Nephron progenitor cell (in vitro differentiated cells): ENCODE measurements around the gene EBF4.
A peak's percentile ranks its signal among the peaks of the same experiment; 100 is the strongest.

Source experiments
- DNase-seq: peaks from one replicate; pipeline ENCODE4 v3.0.0; 2021
- H3K27ac Mint-ChIP-seq: 2 replicates; pipeline ENCODE4 v1.8.0; 2021; ENCODE audit warnings: mild to moderate bottlenecking, moderate library complexity, mixed read lengths
- H3K27me3 Mint-ChIP-seq: 2 replicates; pipeline ENCODE4 v1.8.0; 2021; ENCODE audit warnings: mild to moderate bottlenecking, low read depth, mixed read lengths; ENCODE audit not compliant: poor library complexity
- H3K36me3 Mint-ChIP-seq: 2 replicates; pipeline ENCODE4 v1.8.0; 2021; ENCODE audit warnings: low read depth, mixed read lengths
- H3K4me1 Mint-ChIP-seq: 2 replicates; pipeline ENCODE4 v1.8.0; 2021; ENCODE audit warnings: mixed read lengths
- H3K4me3 Mint-ChIP-seq: 2 replicates; pipeline ENCODE4 v1.8.0; 2021; ENCODE audit warnings: mild to moderate bottlenecking, moderate library complexity, mixed read lengths
- H3K9me3 Mint-ChIP-seq: 2 replicates; pipeline ENCODE4 v1.8.0; 2021; ENCODE audit warnings: mild to moderate bottlenecking, moderate library complexity, mixed read lengths
- TF ChIP-seq, protein P1 (sequence below): fragments of 200-600 bp; sonication (generic); IDR thresholded peaks from 2 replicates; pipeline ENCODE4 v1.5.0; 2021; ENCODE audit warnings: antibody characterized with exemption

EBF4 gene

DNA sequence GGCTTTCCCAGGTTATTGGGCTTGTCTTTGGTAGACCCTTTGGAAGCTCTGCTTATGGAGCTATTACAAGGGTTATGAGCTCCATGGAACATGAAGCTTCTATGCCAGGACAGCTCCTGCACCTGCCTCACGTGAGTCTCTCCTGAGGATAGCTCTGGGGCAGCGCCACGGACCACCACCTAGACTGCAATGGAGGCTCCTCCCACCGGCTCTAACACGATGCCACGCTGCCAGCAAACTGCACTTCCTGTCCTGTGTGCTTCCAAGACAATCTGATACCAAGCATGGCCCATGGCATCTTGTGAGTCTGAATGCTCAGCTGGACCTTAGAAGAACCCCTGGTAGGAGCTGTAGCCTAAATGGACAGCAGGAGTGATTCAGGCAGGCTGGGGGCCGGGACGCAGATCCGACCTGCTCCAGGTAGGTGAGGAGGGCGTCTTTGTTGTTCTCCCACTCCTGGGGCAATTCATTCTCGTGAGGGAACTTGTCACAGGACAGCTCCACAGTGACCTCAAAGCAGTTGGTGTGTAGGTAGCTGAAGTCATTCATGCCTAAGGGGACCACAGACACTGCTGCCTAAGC is 102.4 kb downstream of the EBF4 start:
- peaks cover 4% of the 10 kb centered on the region for H3K9me3 Mint-ChIP-seq

DNA sequence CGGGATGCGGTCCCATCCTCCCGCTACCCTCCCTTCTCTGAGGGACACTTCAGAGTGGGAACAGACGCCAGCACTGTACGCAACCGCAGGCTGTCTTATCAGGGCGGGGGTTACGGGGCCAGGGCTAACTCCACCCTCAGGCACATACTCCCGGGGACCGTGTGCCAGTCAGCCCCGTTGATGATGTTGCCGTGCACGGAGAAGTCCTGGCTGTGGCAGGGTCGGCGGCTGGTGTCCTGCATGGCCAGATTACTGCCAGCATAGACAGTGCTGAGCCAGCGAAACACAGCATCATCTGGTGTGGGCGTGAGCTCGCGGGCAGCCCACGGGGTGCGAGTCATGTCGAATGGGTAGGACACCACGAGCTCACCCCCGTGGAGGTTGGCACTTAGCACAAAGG is 102.9 kb downstream of the EBF4 start:
- TF ChIP-seq, protein P1, sequence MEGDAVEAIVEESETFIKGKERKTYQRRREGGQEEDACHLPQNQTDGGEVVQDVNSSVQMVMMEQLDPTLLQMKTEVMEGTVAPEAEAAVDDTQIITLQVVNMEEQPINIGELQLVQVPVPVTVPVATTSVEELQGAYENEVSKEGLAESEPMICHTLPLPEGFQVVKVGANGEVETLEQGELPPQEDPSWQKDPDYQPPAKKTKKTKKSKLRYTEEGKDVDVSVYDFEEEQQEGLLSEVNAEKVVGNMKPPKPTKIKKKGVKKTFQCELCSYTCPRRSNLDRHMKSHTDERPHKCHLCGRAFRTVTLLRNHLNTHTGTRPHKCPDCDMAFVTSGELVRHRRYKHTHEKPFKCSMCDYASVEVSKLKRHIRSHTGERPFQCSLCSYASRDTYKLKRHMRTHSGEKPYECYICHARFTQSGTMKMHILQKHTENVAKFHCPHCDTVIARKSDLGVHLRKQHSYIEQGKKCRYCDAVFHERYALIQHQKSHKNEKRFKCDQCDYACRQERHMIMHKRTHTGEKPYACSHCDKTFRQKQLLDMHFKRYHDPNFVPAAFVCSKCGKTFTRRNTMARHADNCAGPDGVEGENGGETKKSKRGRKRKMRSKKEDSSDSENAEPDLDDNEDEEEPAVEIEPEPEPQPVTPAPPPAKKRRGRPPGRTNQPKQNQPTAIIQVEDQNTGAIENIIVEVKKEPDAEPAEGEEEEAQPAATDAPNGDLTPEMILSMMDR, result no peak
- Mint-ChIP-seq H3K27me3 (no peaks in the 10 kb centered on the region), H3K4me1 (peaks cover 29% of the 10 kb centered on the region), H3K36me3 (peaks cover 58% of the 10 kb centered on the region), H3K4me3 (no peak overlapping the region), H3K27ac (no peak overlapping the region), H3K9me3 (peaks cover under 1% of the 10 kb centered on the region)
- DNase-seq, result no peak

More for the DNA sequence above, 102.4 kb downstream of the EBF4 start:
- Mint-ChIP-seq H3K4me1 (peaks cover 27% of the 10 kb centered on the region), H3K27me3 (no peaks in the 10 kb centered on the region), H3K4me3 (no peak overlapping the region), H3K36me3 (peaks cover 58% of the 10 kb centered on the region), H3K27ac (peak overlapping the region; percentile 94)
- TF ChIP-seq, protein P1, result no peak
- DNase-seq, result no peak

- Mint-ChIP-seq H3K27me3 (no peaks in the 10 kb centered on the region), H3K36me3 (peaks cover 54% of the 10 kb centered on the region), H3K4me1 (peaks cover 35% of the 10 kb centered on the region), H3K4me3 (no peak overlapping the region), H3K27ac (no peak overlapping the region), H3K9me3 (no peaks in the 10 kb centered on the region)
- TF ChIP-seq, protein P1, result no peak
- no peak for DNase-seq
These were observed 103.6 kb downstream of the EBF4 start for GRCh38 chr20:2796011-2796660.

GRCh38 chr20:2797136-2797983 is 104.8 kb downstream of the EBF4 start:
- H3K4me3 Mint-ChIP-seq, result peak overlapping the region; percentile 68
- no peak overlapping the region for H3K27ac Mint-ChIP-seq
- no peaks in the 10 kb centered on the region for H3K9me3 Mint-ChIP-seq
- TF ChIP-seq, protein P1, result no peak
- peaks cover 9% of the 10 kb centered on the region for H3K27me3 Mint-ChIP-seq
- peaks cover 51% of the 10 kb centered on the region for H3K36me3 Mint-ChIP-seq
- DNase-seq, result no peak
- peaks cover 43% of the 10 kb centered on the region for H3K4me1 Mint-ChIP-seq

DNA sequence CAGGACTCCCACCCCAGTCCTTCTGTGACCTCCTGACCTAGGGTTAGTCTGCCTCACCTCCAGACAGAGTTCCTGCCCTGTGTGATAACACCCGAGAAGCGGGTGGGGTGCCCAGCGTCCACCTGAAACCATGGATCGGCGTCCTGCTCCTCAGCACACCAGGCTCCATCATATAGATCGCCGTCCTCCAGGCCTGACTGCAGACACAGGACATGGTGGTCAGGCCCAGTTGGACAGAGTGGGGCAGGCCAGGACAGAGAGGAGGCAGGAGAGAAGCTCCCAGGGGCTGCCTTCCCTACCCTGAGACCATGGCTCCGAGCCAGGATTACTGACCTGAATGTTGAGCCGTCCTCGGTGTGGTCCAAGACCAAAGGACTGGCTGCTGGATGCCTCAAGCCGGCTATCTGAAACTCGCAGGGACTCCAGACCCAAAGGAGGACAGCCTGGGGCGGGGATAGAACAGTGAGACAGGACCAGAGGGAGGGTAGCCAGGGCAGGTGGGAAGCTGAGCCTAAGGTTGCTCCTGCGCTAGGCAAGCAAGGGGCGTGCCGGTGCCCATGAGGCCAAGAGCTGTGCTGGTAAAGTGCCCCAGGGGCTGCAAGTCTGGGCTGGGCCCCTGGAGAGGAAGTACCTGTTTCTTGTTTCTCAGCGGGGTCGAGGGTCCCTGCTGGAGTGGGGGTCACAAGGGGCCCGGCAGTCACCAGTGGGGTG is 105.7 kb downstream of the EBF4 start:
- TF ChIP-seq, protein P1, result no peak
- Mint-ChIP-seq H3K36me3 (peaks cover 42% of the 10 kb centered on the region), H3K9me3 (no peaks in the 10 kb centered on the region), H3K27ac (peak overlapping the region; percentile 29), H3K4me1 (peaks cover 47% of the 10 kb centered on the region), H3K4me3 (peak overlapping the region; percentile 99), H3K27me3 (peaks cover 18% of the 10 kb centered on the region)
- no peak for DNase-seq
